SK-N-SH (cell line): ENCODE measurements around the gene FKBP8. TPM values are rescaled to one million over a fixed set of nuclear protein-coding genes. Genes with fewer than 3 reads are reported as not detected.
"Not testable (repeated sequence)": the region's sequence is repeated elsewhere in the genome, so short reads cannot be mapped to it uniquely, and the experiment has no call there.

Experiments
- CTCF ChIA-PET: fragments of 300-600, 350-600 bp; formaldehyde crosslinking; extraction: SDS; loops from one replicate; lab custom pipeline; 2021; lab: Yijun Ruan, JAX
- POLR2A ChIA-PET: fragments of 350-600 bp; sonication (Branson Sonifier 250); formaldehyde crosslinking; extraction: SDS; loops from one replicate; lab custom pipeline; 2020; ENCODE audit warnings: antibody characterized with exemption, inconsistent platforms; lab: Yijun Ruan, JAX
- DNase-seq: peaks from one replicate; pipeline ENCODE4 v3.0.0; 2012
- H2AFZ ChIP-seq: fragments of 200-600 bp; sonication (generic); 2 replicates; pipeline ENCODE4 v1.8.1; 2016; ENCODE audit warnings: antibody characterized with exemption, mild to moderate bottlenecking, low read depth
- H3F3A ChIP-seq: fragments of 200-600 bp; sonication (generic); replicated peaks from 2 replicates; pipeline ENCODE3; 2016; ENCODE audit warnings: antibody characterized with exemption, mild to moderate bottlenecking; ENCODE audit not compliant: insufficient read depth
- H3K27ac ChIP-seq, 2 experiments: fragments of 200-500 bp in 1 of 2; fragments of 200-600 bp in 1 of 2; sonication (Bioruptor generic) in 1 of 2; sonication (generic), shearing (Covaris generic) in 1 of 2; 2 replicates each; pipeline versions ENCODE4 v1.5.1 to v1.6.1; 2014 to 2016; ENCODE audit warnings: low read depth in 2 of 2, inconsistent platforms in 1 of 2, low read length in 1 of 2, mild to moderate bottlenecking in 1 of 2, mixed read lengths in 1 of 2
- H3K27me3 ChIP-seq: fragments of 200-600 bp; sonication (generic), shearing (Covaris generic); 2 replicates; pipeline ENCODE4 v1.6.1; 2016; ENCODE audit warnings: mixed run types; ENCODE audit not compliant: insufficient read depth
- H3K36me3 ChIP-seq, 2 experiments: fragments of 200-500 bp in 1 of 2; fragments of 200-600 bp in 1 of 2; sonication (Bioruptor generic) in 1 of 2; sonication (generic) in 1 of 2; replicated peaks in 1 of 2; 2 replicates each; pipeline versions ENCODE3 to v1.5.1; 2014 to 2016; ENCODE audit warnings: low read length in 1 of 2, mild to moderate bottlenecking in 1 of 2; ENCODE audit not compliant: insufficient read depth in 2 of 2, control insufficient read depth in 1 of 2
- H3K4me1 ChIP-seq, 2 experiments: fragments of 200-500 bp in 1 of 2; fragments of 200-600 bp in 1 of 2; sonication (Bioruptor generic) in 1 of 2; sonication (generic), shearing (Covaris generic) in 1 of 2; 2 replicates each; pipeline versions ENCODE4 v1.5.1 to v1.6.1; 2014 to 2016; ENCODE audit warnings: low read depth in 1 of 2, low read length in 1 of 2, mixed run types in 1 of 2; ENCODE audit not compliant: insufficient read depth in 2 of 2, control insufficient read depth in 1 of 2
- H3K4me2 ChIP-seq: fragments of 200-600 bp; sonication (generic), shearing (Covaris generic); 2 replicates; pipeline ENCODE4 v1.6.1; 2017; ENCODE audit warnings: mixed run types
- H3K4me3 ChIP-seq, 2 experiments: fragments of 200-500 bp in 1 of 2; fragments of 200-600 bp in 1 of 2; sonication (Bioruptor generic) in 1 of 2; sonication (generic), shearing (Covaris generic) in 1 of 2; 2 replicates each; pipeline versions ENCODE4 v1.5.1 to v1.8.1; 2014 to 2016; ENCODE audit warnings: low read depth in 2 of 2, inconsistent platforms in 1 of 2, low read length in 1 of 2, mild to moderate bottlenecking in 1 of 2, mixed read lengths in 1 of 2, moderate library complexity in 1 of 2
- H3K79me2 ChIP-seq: fragments of 200-600 bp; sonication (generic); 2 replicates; pipeline ENCODE4 v1.8.1; 2017; ENCODE audit warnings: mild to moderate bottlenecking; ENCODE audit not compliant: insufficient read depth
- H3K9ac ChIP-seq: fragments of 200-600 bp; sonication (generic); 2 replicates; pipeline ENCODE4 v1.6.1; 2017; ENCODE audit warnings: mixed run types
- H3K9me2 ChIP-seq: fragments of 200-600 bp; sonication (generic); 2 replicates; pipeline ENCODE4 v1.6.1; 2017; ENCODE audit warnings: mixed run types
- H3K9me3 ChIP-seq: fragments of 200-600 bp; sonication (generic); 2 replicates; pipeline ENCODE4 v1.6.1; 2017; ENCODE audit warnings: mixed run types, mild to moderate bottlenecking, moderate library complexity
- H4K20me1 ChIP-seq: fragments of 200-600 bp; sonication (generic); 2 replicates; pipeline ENCODE4 v1.6.1; 2017; ENCODE audit warnings: mild to moderate bottlenecking, mixed run types; ENCODE audit not compliant: insufficient read depth
- CHD2 ChIP-seq: fragments of 150-350 bp; IDR thresholded peaks from 2 replicates; pipeline ENCODE4 v1.6.1; 2018; ENCODE audit warnings: low read length; ENCODE audit not compliant: partially characterized antibody
- FOXM1 ChIP-seq: IDR thresholded peaks from 2 replicates; pipeline ENCODE4 v1.4.0; 2012; ENCODE audit warnings: low read depth, mild to moderate bottlenecking
- MAX ChIP-seq: IDR thresholded peaks from 2 replicates; pipeline ENCODE4 v1.4.0; 2012; ENCODE audit warnings: low read depth
- MXI1 ChIP-seq: IDR thresholded peaks from 2 replicates; pipeline ENCODE4 v1.6.1; 2012; ENCODE audit warnings: mild to moderate bottlenecking, low read depth, low read length, improper control_type of control experiment
- POLR2AphosphoS5 ChIP-seq: IDR thresholded peaks from 2 replicates; pipeline ENCODE4 v1.6.1; 2012; ENCODE audit warnings: low read depth, low read length
- RAD21 ChIP-seq: IDR thresholded peaks from 2 replicates; pipeline ENCODE4 v1.6.1; 2012; ENCODE audit warnings: mild to moderate bottlenecking, low read length
- RCOR1 ChIP-seq: fragments of 150-350 bp; IDR thresholded peaks from 2 replicates; pipeline ENCODE4 v1.6.1; 2017; ENCODE audit warnings: antibody characterized with exemption, low read length
- REST ChIP-seq: IDR thresholded peaks from 2 replicates; pipeline ENCODE4 v1.6.1; 2012; ENCODE audit warnings: mild to moderate bottlenecking, low read depth, low read length, moderate library complexity
- SIN3A ChIP-seq: IDR thresholded peaks from 2 replicates; pipeline ENCODE4 v1.6.1; 2012; ENCODE audit warnings: low read depth, mild to moderate bottlenecking, low read length, moderate library complexity, borderline replicate concordance
- TAF1 ChIP-seq: IDR thresholded peaks from 2 replicates; pipeline ENCODE4 v1.6.1; 2012; ENCODE audit warnings: low read depth, mild to moderate bottlenecking, low read length, moderate library complexity, borderline replicate concordance
- USF2 ChIP-seq: fragments of 150-350 bp; IDR thresholded peaks from 2 replicates; pipeline ENCODE4 v1.6.1; 2017; ENCODE audit warnings: antibody characterized with exemption, low read length, low read depth, borderline replicate concordance
- WGBS: methylation state at CpG from one replicate; pipeline ENCODE4 v1.1.6; 2017; ENCODE audit warnings: low lambda C conversion rate; 5-methylcytosine and 5-hydroxymethylcytosine counted together
- polyA plus RNA-seq, 3 experiments: library from polyadenylated mRNA; depleted of rRNA; stranded (reverse); fragments of >200 nt; gene quantifications; 2 replicates each; pipeline ENCODE4 v1.2.3, GENCODE V29; 2012
- TF ChIP-seq, protein P1 (sequence below): fragments of 150-350 bp; IDR thresholded peaks from 2 replicates; pipeline ENCODE4 v1.6.1; 2016; ENCODE audit warnings: mild to moderate bottlenecking, low read depth, low read length

The FKBP8 gene
- polyA plus RNA-seq, 1 of the 3 experiments (the other 2 are of a cell fraction) = 273 TPM

GRCh38 chr19:18540200-18540599, 3.2 kb downstream of the FKBP8 start:
- POLR2A ChIA-PET, CTCF ChIA-PET, H3K9me3 ChIP-seq, H2AFZ ChIP-seq, H3K9ac ChIP-seq, DNase-seq, H3K27ac ChIP-seq, H3F3A ChIP-seq, H3K4me2 ChIP-seq, H3K27me3 ChIP-seq, H3K4me3 ChIP-seq, H4K20me1 ChIP-seq, H3K9me2 ChIP-seq: not testable (repeated sequence)
- peaks cover 16 to 31% of the 10 kb centered on the region in 2 experiments for H3K36me3 ChIP-seq
- peaks cover 0 to 15% of the 10 kb centered on the region in 2 experiments; a peak in 2 of 4 replicates for H3K4me1 ChIP-seq
- 90% methylated on average over 1 of the region's 1 CpG for WGBS
- peaks cover 17% of the 10 kb centered on the region for H3K79me2 ChIP-seq

GRCh38 chr19:18539372-18539771, 4.0 kb downstream of the FKBP8 start:
- Histone ChIP-seq H3K9me2 (no peaks in the 10 kb centered on the region), H3K36me3 (peaks cover 16 to 31% of the 10 kb centered on the region in 2 experiments), H4K20me1 (no peaks in the 10 kb centered on the region), H3K9ac (no peak overlapping the region), H3F3A (peaks cover 4% of the 10 kb centered on the region), H3K9me3 (no peaks in the 10 kb centered on the region), H3K27me3 (no peaks in the 10 kb centered on the region), H3K4me3 (no peak overlapping the region), H3K4me1 (peaks cover 0 to 15% of the 10 kb centered on the region in 2 experiments; a peak in 2 of 4 replicates), H2AFZ (no peak overlapping the region), H3K4me2 (no peak overlapping the region), H3K27ac (no peak overlapping the region), H3K79me2 (peaks cover 17% of the 10 kb centered on the region)
- no peak for DNase-seq
- WGBS = 100% methylated on average over 5 of the region's 19 CpGs
- CTCF ChIA-PET = interaction anchor here (2.8 kb wide), 1 partner anchor 17 kb away, joined by 8 read pairs; the partner anchor contains the start of gene ELL
- no peak for TF ChIP-seq SIN3A
- no peak for TF ChIP-seq RCOR1
- no peak for TF ChIP-seq FOXM1
- no peak for TF ChIP-seq REST
- no peak for TF ChIP-seq MXI1
- POLR2A ChIA-PET = no interaction called here

DNA sequence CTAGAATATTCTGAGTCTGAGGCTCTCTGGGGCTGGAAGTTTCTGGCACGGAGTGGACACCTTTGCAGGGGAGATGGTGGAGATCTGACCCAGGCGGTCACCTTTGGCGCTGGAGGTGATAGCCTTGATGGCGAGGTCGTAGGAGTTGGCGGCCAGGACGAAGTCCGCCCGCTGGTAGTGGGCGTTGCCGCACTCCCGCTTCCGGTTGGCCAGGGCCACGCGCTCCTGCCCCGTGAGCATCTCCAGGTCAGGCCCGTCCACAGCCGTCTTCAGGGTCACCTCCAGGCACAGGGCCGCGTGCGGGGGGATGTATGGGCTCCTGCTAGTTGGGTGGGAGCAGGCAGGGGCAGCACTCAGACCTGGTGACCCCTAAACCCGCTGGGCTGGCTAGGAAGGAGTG, 5.3 kb downstream of the FKBP8 start:
- Histone ChIP-seq H3K4me1 (peaks cover 0 to 10% of the 10 kb centered on the region in 2 experiments; a peak in 1 of 4 replicates), H3K27me3 (no peaks in the 10 kb centered on the region), H3K9me2 (no peaks in the 10 kb centered on the region), H3K27ac (no peak overlapping the region), H3K9me3 (no peaks in the 10 kb centered on the region), H3K4me3 (no peak overlapping the region), H3K4me2 (no peak overlapping the region), H3F3A (peaks cover 4% of the 10 kb centered on the region), H4K20me1 (no peaks in the 10 kb centered on the region), H2AFZ (no peak overlapping the region), H3K36me3 (peaks cover 16 to 31% of the 10 kb centered on the region in 2 experiments), H3K9ac (no peak overlapping the region), H3K79me2 (peaks cover 17% of the 10 kb centered on the region)
- DNase-seq = no peak
- CTCF ChIA-PET = interaction anchor here (2.8 kb wide), 1 partner anchor 15 kb away, joined by 8 read pairs; the partner anchor contains the start of gene ELL
- WGBS = 95% methylated on average over 13 of the region's 22 CpGs
- POLR2A ChIA-PET = interaction anchor here (0.6 kb wide), 1 partner anchor 8 kb away, joined by 5 read pairs; no protein-coding TSS in a partner anchor
- TF ChIP-seq RCOR1 = no peak
- TF ChIP-seq MXI1 = no peak
- no peak for TF ChIP-seq MAX
- TF ChIP-seq, protein P1, sequence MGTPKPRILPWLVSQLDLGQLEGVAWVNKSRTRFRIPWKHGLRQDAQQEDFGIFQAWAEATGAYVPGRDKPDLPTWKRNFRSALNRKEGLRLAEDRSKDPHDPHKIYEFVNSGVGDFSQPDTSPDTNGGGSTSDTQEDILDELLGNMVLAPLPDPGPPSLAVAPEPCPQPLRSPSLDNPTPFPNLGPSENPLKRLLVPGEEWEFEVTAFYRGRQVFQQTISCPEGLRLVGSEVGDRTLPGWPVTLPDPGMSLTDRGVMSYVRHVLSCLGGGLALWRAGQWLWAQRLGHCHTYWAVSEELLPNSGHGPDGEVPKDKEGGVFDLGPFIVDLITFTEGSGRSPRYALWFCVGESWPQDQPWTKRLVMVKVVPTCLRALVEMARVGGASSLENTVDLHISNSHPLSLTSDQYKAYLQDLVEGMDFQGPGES = no peak
- no peak for TF ChIP-seq RAD21
- TF ChIP-seq CHD2 = no peak
- TF ChIP-seq USF2 = no peak
- TF ChIP-seq POLR2AphosphoS5 = no peak
- TF ChIP-seq TAF1 = no peak
